Measurements from ENCODE around the gene RAB3IL1. TPM values are rescaled to one million over a fixed set of nuclear protein-coding genes. Genes with fewer than 3 reads are reported as not detected.

RAB3IL1 gene
- total RNA-seq, 1 experiment from 2014 or later = 18.1 TPM

DNA sequence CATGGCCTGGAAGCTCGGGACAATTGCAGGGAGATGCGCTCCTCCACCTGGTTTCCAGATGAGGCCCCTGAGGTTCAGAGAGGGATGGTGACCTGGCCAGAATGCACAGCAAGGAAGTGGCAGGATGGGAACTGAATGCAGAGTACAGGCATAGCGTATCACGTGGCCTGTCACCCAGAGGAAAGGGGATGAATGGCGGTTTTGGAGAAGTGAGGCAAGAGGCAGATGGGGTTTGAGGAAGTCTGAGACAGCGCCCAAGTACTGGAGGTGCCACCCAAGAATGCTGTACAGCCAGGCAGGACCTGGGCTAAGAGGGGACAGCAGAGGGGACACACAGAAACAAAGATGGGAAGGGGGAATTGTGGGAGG lies 4.9 kb downstream of the RAB3IL1 start:
- POLR2A ChIA-PET = no interaction called here
- intact Hi-C loops (cut with micrococcal nuclease) = no loop called here
- RAD21 ChIA-PET (ENCODE audit: low non-redundant PET in 1 of 2, low total read pairs in 2 of 2, uncharacterized antibody in 2 of 2, unreplicated experiment in 2 of 2) = no interaction called here

More for the DNA sequence above, 4.9 kb downstream of the RAB3IL1 start:
- Histone ChIP-seq H3K27me3 (ENCODE audit: insufficient read depth, low read length) (no peaks in the 10 kb centered on the region), H3K4me1 (ENCODE audit: control insufficient read depth in 1 of 2, insufficient read depth in 2 of 2, low read length in 2 of 2) (peaks cover 0 to 8% of the 10 kb centered on the region in 2 experiments; a peak in 2 of 4 replicates), H3K27ac (ENCODE audit: low read depth, low read length) (no peak overlapping the region), H3K9me2 (ENCODE audit: insufficient read depth) (no peaks in the 10 kb centered on the region), H4K20me1 (ENCODE audit: insufficient read depth) (no peaks in the 10 kb centered on the region), H3K9ac (ENCODE audit: low read length) (no peak overlapping the region), H2AFZ (ENCODE audit: low read depth, low read length, poor library complexity, severe bottlenecking) (no peak overlapping the region), H3K4me2 (ENCODE audit: low read length) (no peak overlapping the region), H3K36me3 (ENCODE audit: control insufficient read depth in 1 of 2, insufficient read depth in 2 of 2, low read length in 2 of 2) (no peaks in the 10 kb centered on the region), H3K9me3 (ENCODE audit: control insufficient read depth in 1 of 2, insufficient read depth in 1 of 2, low read depth in 1 of 2, low read length in 2 of 2) (no peaks in the 10 kb centered on the region), H3K79me2 (ENCODE audit: insufficient read depth, low read length) (no peaks in the 10 kb centered on the region), H3K4me3 (replicated peaks in 1 of 2; ENCODE audit: low read depth in 1 of 2, low read length in 2 of 2) (no peak overlapping the region)
- ATAC-seq (no peak), DNase-seq (ENCODE audit: low read depth, low spot score) (no peak)
- TF ChIP-seq, protein P1, sequence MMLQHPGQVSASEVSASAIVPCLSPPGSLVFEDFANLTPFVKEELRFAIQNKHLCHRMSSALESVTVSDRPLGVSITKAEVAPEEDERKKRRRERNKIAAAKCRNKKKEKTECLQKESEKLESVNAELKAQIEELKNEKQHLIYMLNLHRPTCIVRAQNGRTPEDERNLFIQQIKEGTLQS (IDR thresholded peaks at IDR 0.05) = no peak
- TF ChIP-seq, protein P2, sequence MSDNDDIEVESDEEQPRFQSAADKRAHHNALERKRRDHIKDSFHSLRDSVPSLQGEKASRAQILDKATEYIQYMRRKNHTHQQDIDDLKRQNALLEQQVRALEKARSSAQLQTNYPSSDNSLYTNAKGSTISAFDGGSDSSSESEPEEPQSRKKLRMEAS (IDR thresholded peaks at IDR 0.05) = no peak
- TF ChIP-seq CBX3 (IDR thresholded peaks at IDR 0.05; ENCODE audit: low read depth) (no peak), ELF1 (IDR thresholded peaks at IDR 0.05; ENCODE audit: borderline replicate concordance, low read depth) (no peak), POLR2A (IDR thresholded peaks at IDR 0.05; ENCODE audit: borderline replicate concordance, extremely low read depth, insufficient read depth, insufficient read length) (no peak), CEBPB (IDR thresholded peaks at IDR 0.05; ENCODE audit: low read depth) (no peak), SIN3A (IDR thresholded peaks at IDR 0.05; ENCODE audit: low read depth) (no peak), EGR1 (IDR thresholded peaks at IDR 0.05; ENCODE audit: low read depth) (no peak), FOSL1 (IDR thresholded peaks at IDR 0.05; ENCODE audit: low read depth) (no peak), EZH2phosphoT487 (IDR thresholded peaks at IDR 0.05; ENCODE audit: borderline replicate concordance) (no peak)
- TF ChIP-seq, protein P3, sequence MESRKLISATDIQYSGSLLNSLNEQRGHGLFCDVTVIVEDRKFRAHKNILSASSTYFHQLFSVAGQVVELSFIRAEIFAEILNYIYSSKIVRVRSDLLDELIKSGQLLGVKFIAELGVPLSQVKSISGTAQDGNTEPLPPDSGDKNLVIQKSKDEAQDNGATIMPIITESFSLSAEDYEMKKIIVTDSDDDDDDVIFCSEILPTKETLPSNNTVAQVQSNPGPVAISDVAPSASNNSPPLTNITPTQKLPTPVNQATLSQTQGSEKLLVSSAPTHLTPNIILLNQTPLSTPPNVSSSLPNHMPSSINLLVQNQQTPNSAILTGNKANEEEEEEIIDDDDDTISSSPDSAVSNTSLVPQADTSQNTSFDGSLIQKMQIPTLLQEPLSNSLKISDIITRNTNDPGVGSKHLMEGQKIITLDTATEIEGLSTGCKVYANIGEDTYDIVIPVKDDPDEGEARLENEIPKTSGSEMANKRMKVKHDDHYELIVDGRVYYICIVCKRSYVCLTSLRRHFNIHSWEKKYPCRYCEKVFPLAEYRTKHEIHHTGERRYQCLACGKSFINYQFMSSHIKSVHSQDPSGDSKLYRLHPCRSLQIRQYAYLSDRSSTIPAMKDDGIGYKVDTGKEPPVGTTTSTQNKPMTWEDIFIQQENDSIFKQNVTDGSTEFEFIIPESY (IDR thresholded peaks at IDR 0.05; ENCODE audit: extremely low read depth, insufficient replicate concordance, low read length) = no peak
- CTCF ChIA-PET = no interaction called here
- no TSS peak for BruUV-seq (replicated peaks)

Data from HCT116 (cell line).